GM03348 (cell line): Measurements from ENCODE around the gene NFIA.
"Not testable (repeated sequence)": the region's sequence is repeated elsewhere in the genome, so short reads cannot be mapped to it uniquely, and the experiment has no call there.

Experiments
- DNase-seq: peaks from one replicate; pipeline ENCODE4 v3.0.0; 2012; ENCODE audit warnings: low spot score

NFIA gene

DNA sequence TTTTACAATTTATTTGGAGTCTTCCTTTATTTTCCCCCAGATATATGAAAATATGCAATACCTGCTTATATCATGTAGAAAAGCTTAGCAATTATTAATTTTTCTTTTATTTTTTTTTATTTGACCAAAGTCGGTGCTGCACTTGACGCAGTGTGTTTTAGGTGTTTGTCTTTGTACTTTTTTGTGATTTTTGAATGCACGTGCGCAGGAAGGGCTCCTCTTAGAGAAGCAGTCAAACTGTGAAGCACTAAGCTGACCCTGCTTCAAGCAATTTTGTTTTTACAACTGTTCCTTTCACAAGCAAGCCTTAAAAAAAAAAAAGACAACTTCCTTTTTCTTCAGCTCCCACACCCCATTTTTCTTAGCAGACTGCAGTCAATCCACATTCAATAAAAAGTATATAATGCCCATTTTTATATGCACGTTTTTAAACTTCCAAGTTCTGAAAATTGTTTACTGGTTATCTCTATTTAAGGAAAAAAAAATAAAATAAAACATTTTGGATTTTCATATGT lies 375.2 kb downstream of the NFIA start:
- no peak for DNase-seq

DNA sequence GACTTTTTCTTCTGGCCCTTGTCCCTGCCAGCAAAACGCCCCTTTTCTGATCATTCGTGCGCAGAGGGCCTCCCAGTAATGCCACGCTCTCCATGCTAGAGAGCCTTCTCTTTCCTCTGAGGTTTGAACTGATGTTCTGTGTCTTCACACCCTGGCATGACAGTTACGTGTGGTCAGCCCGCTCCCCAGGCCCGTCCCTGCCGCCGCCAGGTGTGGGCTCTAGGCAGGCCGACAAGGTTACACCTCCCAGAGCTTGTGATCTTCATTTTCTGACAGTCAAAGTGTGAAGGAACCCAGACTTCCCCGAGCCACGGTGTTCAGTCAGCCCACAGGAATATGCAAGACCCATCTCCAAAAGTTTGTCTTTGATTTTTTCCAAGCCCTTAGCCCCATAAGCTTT lies 377.0 kb downstream of the NFIA start:
- no peak for DNase-seq

DNA sequence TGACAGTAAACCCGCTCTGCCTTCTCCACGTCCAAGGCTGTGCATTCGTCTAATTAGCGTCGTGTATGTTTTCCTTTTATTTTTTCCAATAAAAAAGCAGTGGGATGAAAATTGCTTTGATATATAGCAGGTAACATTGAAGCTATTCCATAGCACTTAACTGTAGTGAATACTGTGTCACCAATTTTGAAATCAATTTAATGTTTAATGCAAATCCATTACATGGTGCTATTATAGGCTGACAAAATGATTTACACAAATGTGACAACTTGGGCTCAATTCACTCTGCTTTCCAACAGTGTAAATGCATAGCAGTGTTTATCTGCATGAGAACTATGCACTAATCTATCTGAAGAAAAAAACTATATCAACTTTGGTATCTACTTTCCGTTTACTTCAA lies 377.8 kb downstream of the NFIA start:
- no peak for DNase-seq

DNA sequence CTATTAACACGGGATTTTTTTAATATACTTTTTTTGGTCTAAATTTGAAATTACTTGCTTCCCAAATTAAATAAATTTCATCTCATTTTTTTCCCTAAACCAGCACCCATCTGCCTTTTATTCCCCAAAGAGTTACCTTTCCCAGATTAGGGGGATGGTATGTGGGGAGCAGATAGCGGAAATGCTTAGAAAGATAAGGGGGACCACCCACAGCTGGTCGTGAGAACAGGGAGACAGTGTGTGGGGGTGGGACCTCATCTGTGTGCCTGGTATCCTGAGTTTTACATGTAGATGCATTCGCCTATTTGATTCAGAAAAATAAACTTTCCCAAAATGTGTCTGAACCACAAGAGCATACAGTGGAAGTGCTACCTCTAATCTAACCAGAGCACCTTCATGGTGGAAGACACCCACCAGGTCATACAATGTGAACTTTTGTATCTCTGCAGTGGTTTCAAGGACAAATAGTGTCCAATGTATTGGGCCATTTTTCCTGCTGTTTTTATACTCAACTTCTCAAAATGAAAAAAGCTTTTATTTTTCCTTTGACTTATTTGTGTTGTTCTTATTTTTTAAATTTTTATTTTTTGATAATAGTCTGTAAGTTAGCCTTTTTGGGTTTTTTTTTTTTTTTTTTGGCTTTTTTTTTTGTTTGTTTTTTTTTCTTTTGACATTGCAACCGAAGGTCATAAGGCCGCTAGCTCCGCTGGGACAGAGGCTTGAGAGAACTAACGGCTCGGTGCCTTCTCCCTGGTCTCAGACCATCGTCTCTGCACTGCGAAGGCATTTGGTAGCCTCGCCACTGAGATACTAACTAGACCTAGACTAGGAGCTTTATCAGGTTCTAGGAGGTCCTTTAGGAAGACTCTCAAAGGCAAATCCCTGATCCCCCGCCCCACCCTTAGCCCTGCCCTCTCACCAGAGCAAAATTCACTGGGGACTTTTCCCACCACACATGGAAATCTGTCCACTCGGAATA lies 379.3 kb downstream of the NFIA start:
- DNase-seq = no peak

DNA sequence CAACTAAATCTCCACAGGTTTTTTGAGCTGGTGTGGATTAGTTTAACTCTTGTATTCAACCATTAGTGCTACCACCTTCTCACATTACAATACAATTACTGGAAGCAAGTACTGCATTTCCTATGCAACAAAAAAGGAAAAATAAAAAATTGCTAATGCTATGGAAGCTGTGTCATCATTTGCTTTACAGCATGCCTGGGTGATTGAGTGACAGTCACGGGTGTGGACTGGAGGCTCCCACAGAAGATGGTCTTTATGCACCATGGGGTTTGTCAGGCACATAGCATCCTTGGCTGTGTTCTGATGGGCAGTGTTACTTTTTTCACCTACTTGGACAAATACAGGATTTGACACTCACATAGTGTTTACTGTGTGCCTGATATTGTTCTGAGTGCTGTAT lies 380.3 kb downstream of the NFIA start:
- DNase-seq = no peak

DNA sequence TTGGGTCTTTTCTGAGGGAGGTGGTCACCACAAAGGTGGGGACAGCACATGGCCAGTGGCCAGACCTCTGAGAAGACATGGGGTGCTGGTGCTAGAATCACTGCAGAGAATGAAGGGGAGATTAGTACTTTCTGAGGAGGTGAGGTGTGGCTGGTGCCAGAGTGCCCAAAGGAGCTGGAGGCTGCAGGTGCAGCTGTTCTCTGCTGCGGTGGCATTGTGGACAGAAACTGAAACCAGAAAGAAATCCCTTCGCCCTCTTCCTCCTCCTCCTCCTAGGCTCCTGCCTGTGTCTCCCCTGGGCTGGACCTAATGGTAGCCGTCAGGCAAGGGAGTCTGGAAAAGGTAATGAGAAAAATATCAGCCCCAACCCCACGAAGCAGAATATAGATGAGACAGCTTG lies 380.9 kb downstream of the NFIA start:
- no peak for DNase-seq

DNA sequence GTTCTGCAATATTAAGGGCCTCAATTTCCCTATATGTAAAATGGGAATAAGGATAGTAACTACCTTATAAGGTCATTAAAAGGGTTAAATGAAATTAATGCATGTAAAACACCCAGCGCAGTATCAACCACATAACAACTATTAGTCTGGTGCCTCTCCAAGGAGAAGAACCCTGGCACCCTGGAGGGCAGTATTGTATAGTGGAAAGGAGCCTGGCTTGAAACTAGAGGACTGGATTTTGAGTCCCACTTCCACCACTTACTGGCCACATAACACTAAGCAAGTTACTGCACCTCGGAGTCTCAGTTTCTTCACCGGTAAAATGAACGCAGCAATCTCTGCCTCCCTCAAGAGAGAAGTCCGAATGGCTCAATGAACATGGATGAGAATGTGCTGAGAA lies 385.5 kb downstream of the NFIA start:
- not testable (repeated sequence) for DNase-seq

DNA sequence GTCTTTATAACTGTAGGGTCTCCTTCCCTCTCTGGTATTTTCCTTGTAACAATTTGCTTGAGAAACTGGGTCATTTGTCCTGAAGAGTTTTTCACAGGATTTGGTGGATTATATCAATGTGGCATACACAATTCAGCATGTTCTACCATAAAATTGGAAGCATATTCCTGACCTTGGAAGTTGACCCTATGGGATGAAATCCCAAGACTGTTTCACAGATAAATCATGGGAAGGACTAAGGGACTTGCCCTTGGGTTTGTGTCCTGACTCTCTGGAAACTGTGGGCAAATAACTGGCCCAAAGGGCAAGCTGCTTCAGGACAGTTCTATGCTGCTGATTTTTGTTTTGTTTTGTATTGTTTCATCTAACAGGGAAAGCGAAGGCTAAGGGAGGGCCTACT lies 387.0 kb downstream of the NFIA start:
- DNase-seq = no peak

DNA sequence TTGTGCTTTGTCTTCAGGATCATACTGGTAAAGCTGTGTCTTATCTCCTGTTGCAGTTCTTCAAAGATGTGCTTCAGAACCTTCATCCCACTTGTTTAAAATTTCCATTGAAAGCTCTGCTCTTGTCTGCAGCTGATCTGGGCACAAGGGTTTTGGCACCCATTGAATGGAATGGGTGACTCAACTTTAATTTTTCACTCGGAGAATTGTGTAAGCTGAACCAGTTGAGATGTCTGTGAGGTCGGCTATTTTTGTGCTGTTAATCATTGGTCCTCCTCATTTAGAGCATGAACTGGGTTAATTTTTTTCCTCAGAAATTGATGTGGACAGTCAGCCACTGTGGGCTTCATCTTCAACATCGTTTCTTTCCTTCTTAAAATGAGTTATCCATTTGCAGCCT lies 390.5 kb downstream of the NFIA start:
- no peak for DNase-seq

DNA sequence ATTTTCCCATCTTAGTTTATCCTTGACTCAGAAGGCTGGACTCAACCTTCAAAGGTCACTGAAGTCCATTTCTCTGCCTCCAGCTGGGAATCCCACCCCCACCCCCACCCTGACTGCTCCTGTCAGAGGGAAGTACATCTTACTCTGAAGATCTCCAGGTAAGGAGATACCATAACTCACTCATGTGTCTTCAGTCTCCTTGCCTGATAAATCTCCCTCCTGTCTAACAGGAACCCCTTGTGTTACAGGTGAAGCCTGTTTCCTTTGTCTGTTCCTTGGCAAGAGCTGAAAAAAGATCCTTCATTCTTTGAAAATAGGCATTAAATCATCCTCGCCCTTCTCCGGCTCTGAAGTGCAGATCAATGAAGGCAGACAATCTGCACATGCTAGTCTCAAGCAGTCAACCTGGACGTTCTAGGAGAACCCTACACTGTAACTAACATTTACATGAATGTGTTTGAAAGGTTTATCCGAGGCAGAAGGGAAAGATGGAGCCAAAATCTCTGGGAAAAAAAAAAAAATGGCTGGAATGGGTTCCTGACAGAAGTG lies 392.0 kb downstream of the NFIA start:
- DNase-seq = no peak

DNA sequence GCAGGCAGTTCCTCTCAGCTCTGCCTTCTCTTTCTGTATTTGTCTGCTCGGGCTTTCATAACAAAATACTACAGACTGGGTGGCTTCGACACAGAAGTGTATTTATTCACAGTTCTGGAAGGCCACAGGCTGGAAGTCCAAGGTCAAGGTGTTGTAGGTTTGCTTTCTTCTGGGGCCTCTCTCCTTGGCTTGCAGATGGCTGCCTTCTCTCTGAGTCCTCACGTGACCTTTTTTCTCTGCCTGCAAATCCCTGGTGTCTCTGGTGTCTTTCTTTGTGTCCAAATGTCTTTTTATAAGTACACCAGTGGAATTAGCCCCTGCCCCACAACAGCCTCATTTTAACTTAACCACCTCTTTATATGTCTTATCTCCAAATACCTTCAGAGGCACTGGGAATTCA lies 392.6 kb downstream of the NFIA start:
- DNase-seq = no peak

DNA sequence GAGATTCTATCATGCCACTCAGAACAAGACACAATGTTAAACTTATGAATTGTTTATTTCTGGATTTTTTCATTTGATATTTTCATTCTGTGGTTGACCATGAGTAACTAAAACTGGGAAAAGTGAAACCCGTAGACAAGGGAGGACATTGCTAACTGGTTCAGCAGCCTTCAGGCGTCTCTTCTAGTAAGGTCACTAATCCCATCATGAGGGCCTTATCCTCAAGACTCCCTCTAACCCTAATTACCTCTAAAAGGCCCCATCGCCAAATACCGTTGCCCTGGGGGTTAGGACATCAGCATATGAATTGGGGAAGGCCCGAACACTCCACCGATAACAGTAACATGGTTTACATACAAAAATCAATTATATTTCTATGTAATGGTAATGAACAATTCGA lies 394.9 kb downstream of the NFIA start:
- DNase-seq = no peak

DNA sequence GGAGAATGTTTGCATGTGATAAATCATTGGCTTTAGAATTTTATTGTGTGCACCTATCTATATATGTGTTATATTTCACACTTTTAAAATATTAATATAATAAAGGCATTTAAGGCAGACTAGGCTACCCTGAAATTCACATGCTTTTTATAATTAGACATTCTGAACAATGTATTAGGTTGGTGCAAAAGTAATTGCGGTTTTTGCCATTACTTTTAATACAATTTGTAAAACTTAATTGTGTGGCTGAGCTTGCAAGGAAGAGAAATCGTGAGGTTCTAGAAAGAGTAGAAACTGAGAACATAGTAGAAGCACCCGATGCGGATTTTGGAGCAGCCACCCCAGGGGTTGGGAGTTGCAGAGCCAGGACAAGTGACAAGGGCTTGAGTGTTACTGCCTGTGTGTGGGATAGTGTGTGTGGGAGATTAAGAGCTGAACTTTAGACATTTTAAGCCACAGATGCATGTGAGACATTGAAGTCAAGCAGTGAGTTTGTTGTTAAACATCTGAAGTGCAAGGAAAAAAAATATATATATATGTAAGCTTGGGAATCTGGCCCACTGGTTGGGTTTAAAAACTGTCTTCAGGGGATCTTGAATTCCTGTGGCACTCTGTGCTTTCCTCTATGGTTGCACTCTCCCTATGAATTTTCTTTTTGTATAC lies 398.0 kb downstream of the NFIA start:
- no peak for DNase-seq

DNA sequence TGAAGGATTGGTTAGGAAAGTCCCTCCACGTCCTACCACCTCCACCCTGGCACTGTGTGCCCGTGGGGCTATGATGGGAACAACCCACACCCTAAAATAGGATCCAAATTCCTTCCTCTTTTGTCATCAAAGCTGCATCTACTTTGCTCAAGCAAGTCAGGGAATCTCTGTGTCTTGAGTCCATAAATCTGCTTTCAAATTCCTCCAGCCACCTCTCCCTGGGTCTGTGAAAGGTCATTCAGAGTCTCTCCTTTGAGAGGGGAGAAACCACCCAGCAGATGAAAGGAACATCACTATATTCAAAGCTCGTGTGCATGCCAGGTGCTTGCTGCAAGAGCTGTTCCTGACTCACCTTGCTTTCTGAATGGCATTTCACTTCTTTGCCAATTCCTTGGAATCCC lies 399.0 kb downstream of the NFIA start:
- peak; percentile 21 for DNase-seq

DNA sequence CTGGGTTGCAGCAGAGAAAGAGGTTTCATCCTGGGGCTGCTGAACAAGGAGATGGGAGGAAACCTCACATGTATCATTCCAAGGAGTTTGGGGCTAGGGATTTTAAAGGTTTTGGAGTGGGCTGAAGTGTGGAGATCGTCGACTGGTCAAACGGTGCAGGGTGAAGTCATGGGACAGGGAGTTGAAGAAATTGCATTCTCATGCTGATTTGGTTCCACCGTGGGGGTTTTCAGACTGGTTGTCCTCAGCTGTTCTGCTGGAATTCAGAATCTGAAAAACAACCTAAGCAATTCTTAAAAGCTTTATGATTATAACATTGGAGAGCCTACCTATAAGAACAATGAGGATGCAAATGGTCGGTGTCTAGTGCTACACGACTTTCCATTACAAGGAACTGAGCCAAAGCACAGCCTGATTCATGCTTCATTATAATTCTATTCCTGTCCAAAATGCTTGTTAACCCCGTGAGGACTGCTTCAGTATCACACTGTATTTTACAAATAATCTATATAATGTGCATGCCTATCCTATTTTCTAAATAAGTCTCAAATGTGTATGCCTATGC lies 399.9 kb downstream of the NFIA start:
- DNase-seq = no peak

DNA sequence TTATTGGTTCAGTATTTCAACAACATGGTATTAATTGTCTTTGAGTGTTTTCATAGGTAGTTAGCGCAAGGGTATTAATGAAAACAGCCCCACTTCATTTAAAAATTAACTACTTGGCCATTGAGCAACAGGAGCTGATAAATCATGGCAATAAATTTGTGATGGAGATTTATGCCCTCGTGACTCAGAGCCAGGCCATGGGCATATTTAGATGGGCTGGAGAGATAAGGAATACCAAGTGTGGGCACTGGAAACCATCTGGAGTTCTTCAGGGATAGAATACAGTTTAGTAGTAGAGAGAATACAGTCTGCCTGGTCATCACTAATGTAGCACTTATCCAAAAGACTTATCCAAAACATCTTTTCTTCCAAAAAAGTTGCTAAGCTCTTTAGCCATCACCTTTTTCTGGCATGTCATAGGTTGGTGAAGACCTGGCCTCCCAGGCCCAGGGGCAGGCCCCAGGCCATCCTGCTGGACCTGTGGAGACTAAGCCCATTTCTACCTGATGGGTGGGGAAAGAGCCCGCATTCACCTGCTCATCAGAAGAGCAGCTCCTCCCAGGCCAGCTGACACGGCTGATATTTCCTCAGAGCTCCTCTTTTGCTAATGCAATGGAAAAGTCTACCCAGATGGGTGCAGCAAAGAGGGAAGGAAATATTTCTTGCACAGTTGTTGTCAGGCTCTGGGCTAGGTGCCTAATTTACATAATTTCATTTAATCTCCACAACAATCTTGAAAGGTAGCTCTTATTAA lies 404.6 kb downstream of the NFIA start:
- DNase-seq = no peak

DNA sequence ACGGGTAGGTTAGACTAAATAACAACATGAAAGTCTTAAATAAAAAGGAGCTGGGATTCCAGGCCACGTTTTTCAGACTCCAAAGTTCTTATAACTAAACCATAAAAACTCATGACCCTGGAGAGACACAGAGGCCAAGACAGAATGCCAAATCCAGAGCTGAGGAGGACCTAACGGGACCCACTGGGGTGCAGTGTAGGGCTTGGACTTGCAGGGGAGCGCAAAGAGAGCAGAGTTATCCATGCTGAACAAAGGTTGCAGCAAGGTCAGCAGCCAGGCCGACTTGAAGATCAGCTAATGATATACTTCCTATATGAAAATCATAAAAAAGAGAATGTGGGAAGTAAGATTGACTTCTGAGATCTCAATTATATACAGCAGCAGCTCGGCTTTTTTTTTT lies 405.4 kb downstream of the NFIA start:
- no peak for DNase-seq

DNA sequence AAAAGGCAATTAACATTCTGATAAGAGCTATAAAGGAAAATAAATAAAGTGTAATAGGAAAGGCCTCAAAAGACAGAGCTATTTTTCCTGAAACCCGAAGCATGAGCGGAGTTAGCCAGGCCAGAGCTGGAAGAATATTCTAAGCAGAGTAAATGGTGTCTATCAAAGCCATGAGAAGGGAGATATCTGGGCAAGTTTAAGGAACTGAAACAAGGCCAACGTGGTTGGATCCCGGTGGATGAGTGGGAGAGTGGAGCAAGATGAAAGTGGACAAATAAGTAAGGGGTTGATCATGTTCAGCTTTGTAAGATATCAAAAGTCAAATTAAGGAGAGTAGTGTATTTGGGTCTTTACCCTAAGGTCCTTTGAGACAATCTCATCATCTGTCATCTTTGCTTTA lies 408.6 kb downstream of the NFIA start:
- DNase-seq = no peak

DNA sequence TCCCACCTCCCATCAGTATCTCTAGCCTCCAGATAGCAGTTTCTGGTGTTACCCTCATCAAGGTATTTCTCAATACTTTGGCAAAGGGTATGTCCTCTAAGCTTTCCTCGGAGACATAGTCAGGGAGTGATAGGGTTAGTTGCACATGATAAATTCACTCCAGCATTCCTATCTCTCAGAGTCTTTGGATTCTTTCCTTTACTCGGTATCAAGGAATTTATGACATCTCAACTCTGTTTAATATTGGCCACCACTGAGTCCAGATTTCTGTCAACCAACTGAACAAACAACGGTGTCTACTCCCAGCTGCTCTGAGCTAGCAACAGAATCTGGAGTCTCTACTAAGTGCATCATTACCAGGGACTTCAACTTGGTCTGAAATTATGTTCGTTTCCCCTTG lies 409.1 kb downstream of the NFIA start:
- DNase-seq = peak; percentile 34

DNA sequence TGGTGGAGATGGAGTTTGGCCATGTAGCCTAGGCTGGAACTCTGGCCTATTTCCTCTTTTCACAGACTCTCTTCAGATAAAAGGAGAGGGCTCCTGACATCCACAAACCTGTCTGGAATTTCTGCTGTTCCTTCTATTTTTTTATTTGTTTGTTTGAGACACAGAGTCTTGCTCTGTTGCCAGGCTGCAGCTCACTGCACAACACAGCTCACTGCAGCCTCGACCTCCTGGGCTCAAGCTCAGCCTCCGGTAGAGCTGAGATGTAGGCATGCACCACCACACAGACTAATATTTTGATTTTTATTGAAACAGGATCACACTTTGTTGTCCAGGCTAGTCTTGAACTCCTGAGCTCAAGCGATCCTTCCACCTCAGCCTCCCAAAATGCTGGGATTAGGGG lies 411.6 kb downstream of the NFIA start:
- DNase-seq = no peak

DNA sequence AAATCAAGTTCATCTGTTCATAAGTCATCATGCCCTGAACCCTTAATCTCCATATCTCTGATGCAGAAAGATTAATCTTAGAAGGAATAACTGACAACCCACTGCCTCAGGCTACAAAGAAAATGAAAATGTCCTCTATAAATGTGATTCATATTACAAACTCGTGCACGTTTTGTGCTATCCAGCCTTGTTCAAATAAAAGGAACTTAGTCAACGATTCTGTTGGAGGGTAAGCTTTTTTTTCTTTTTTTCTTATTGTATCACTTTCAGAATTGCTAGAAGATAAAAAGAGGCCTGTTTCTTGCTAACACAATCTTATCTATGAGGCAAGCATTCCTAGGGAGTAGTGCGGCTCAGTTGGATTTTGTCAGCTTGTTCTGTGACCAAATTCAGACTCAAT lies 414.1 kb downstream of the NFIA start:
- DNase-seq = no peak

DNA sequence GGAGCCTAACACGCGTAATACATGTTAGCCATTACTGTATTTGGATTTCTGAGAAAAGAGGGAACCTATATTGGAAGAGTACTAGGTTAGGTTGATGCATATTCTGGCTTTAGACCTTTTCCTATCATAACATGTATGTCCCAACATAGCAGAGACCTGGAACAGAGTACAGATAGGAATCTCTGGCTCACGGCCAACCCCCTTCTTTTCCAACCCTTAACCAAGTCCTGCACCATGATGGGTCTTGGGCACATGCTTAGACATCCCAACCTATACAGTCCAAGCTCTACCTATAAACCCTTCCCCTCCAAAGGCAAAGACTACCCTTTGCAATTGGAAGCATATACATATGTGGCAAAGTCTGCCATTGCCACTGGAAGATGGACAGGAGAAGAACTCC lies 414.7 kb downstream of the NFIA start:
- DNase-seq = no peak
